ENCODE measurements around the gene MYO15B.

DNA sequence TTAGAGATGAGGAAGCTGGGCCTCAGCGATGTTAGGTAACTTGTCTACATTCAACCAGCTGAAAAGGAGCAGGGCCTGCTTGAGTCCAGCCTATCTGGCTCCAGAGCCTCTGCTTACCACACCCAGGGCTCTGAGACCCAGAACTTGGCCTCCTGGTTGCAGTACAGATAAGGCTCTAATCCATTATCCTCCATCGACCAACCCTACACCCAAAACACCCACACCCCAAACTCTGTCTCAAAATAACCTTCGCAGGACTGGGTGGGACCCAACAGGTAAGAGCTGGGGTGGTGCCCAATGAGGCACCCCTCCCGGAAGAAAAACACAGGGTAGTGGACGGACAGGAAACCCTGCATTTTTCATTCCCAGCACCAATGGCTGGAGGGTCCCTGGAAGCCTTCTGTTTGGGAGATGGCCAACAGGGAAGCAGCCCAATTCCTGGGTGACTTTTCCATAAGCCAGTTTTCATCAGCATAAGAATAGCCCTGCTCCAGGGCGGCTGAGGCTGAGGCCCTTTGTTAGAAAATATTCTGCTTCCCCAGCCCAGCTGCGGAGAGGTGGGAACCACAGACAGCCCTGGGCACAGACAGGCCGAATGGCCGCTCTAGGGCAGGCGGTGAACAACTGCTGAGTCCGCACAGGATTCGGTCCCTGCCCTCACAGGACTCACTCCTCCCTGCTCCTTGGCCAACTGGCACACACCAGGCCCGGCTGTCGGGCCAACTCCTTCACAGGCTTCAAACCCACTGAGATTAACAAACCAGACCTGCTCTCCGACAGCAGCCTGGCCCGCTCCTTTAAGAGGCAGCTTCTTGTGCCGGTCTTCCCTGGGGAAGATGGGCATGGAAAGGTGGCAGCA, 55.4 kb downstream of the MYO15B start:
- TF ChIP-seq POLR2A (IDR thresholded peaks at IDR 0.05; ENCODE audit: low read depth, low read length), result no peak
- TF ChIP-seq POLR2AphosphoS5 (IDR thresholded peaks at IDR 0.05; ENCODE audit: low read depth, low read length), result no peak
